Keratinocyte (primary cell): ENCODE data around the gene MIEF2. TPM values are rescaled to one million over a fixed set of nuclear protein-coding genes. Genes with fewer than 3 reads are reported as not detected.

Experiments used
- DNase-seq: peaks from one replicate; pipeline ENCODE4 v3.0.0-alpha.2; 2011; ENCODE audit warnings: low read depth, missing footprints, low spot score
- FAIRE-seq: peaks from 2 replicates; lab custom pipeline; 2011; peaks lifted over from hg19 to GRCh38; lab: Jason Lieb, UNC
- H2AFZ ChIP-seq: 2 replicates; pipeline ENCODE4 v1.6.0; 2012; ENCODE audit warnings: low read length, control low read depth, inconsistent platforms; ENCODE audit not compliant: control insufficient read depth
- H3K27ac ChIP-seq: 2 replicates; pipeline ENCODE4 v1.5.1; 2011; ENCODE audit warnings: low read length; ENCODE audit not compliant: control insufficient read depth, insufficient read depth
- H3K27me3 ChIP-seq: 3 replicates; pipeline ENCODE4 v1.6.0; 2011; ENCODE audit warnings: low read length; ENCODE audit not compliant: control insufficient read depth, insufficient read depth; ENCODE audit errors: extremely low read depth
- H3K36me3 ChIP-seq, 2 experiments: 2 replicates in 1 of 2; 3 replicates in 1 of 2; pipeline ENCODE4 v1.5.1; 2011; ENCODE audit warnings: low read length in 2 of 2, mild to moderate bottlenecking in 1 of 2; ENCODE audit not compliant: control insufficient read depth in 2 of 2, insufficient read depth in 2 of 2; ENCODE audit errors: extremely low read depth in 1 of 2
- H3K4me1 ChIP-seq: 3 replicates; pipeline ENCODE4 v1.5.1; 2011; ENCODE audit warnings: low read length; ENCODE audit not compliant: control insufficient read depth, insufficient read depth; ENCODE audit errors: extremely low read depth
- H3K4me2 ChIP-seq: 3 replicates; pipeline ENCODE4 v1.6.0; 2011; ENCODE audit warnings: low read depth, low read length; ENCODE audit not compliant: control insufficient read depth, insufficient read depth; ENCODE audit errors: extremely low read depth
- H3K4me3 ChIP-seq, 3 experiments: fragments of 200-600 bp in 1 of 3; sonication (generic) in 1 of 3; 2 replicates in 2 of 3; 3 replicates in 1 of 3; pipeline ENCODE4 v1.5.1; 2011 to 2016; ENCODE audit warnings: low read length in 3 of 3, mild to moderate bottlenecking in 3 of 3, control low read depth in 2 of 3, inconsistent platforms in 1 of 3, low read depth in 1 of 3, mixed read lengths in 1 of 3, mixed run types in 1 of 3, moderate library complexity in 1 of 3; ENCODE audit not compliant: control insufficient read depth in 2 of 3, insufficient read depth in 2 of 3; ENCODE audit errors: extremely low read depth in 1 of 3
- H3K79me2 ChIP-seq: 2 replicates; pipeline ENCODE4 v1.6.0; 2012; ENCODE audit warnings: low read length; ENCODE audit not compliant: control insufficient read depth, insufficient read depth
- H3K9ac ChIP-seq: 3 replicates; pipeline ENCODE4 v1.6.0; 2011; ENCODE audit warnings: low read length; ENCODE audit not compliant: control insufficient read depth, insufficient read depth; ENCODE audit errors: extremely low read depth
- H3K9me1 ChIP-seq: 3 replicates; pipeline ENCODE4 v1.6.0; 2011; ENCODE audit warnings: low read length; ENCODE audit not compliant: control insufficient read depth, insufficient read depth; ENCODE audit errors: extremely low read depth
- H3K9me3 ChIP-seq: 2 replicates; pipeline ENCODE4 v1.5.1; 2012; ENCODE audit warnings: low read depth, low read length; ENCODE audit not compliant: control insufficient read depth
- H4K20me1 ChIP-seq: 3 replicates; pipeline ENCODE4 v1.6.0; 2011; ENCODE audit warnings: low read length; ENCODE audit not compliant: control insufficient read depth, insufficient read depth; ENCODE audit errors: extremely low read depth
- EZH2 ChIP-seq: IDR thresholded peaks from one replicate; pipeline ENCODE4 v1.6.1; 2012; ENCODE audit warnings: inconsistent platforms, mild to moderate bottlenecking, low read length, moderate library complexity
- dilution Hi-C: fragments of 300-500 bp; cut with MboI; formaldehyde crosslinking; loops from one replicate; pipeline ENCODE4 v1.7.0; 2020; ENCODE audit warnings: low sequenced_read_pairs; ENCODE audit not compliant: extremely low pct_ligation_motif_present
- polyA plus RNA-seq, 5 experiments: library from polyadenylated mRNA; depleted of rRNA in 3 of 5; stranded (reverse) in 3 of 5; stranded (forward) in 1 of 5; unstranded in 1 of 5; fragments of >200 nt; gene quantifications; 1 replicate in 1 of 5; 2 replicates in 3 of 5; 3 replicates in 1 of 5; pipeline versions ENCODE4 v1.2.1 to v1.2.3, GENCODE V29; 2011 to 2012; ENCODE audit warnings: missing spikeins in 2 of 5, low read depth in 1 of 5, low replicate concordance in 1 of 5
- TF ChIP-seq, protein P1 (sequence below), 3 experiments: IDR thresholded peaks in 1 of 3; conservative IDR thresholded peaks in 1 of 3; optimal IDR thresholded peaks in 1 of 3; 2 replicates in 2 of 3; 3 replicates in 1 of 3; pipeline versions ENCODE3 to v1.5.1; 2011; ENCODE audit warnings: low read length in 3 of 3, mild to moderate bottlenecking in 3 of 3, moderate library complexity in 2 of 3, control low read depth in 1 of 3, inconsistent platforms in 1 of 3; ENCODE audit not compliant: insufficient read depth in 2 of 3; ENCODE audit errors: extremely low read depth in 1 of 3

Gene MIEF2
- polyA plus RNA-seq, 1 donor (not counting 4 experiments of a cell fraction or from before 2014, with no cell fraction given): 7.9 TPM

DNA sequence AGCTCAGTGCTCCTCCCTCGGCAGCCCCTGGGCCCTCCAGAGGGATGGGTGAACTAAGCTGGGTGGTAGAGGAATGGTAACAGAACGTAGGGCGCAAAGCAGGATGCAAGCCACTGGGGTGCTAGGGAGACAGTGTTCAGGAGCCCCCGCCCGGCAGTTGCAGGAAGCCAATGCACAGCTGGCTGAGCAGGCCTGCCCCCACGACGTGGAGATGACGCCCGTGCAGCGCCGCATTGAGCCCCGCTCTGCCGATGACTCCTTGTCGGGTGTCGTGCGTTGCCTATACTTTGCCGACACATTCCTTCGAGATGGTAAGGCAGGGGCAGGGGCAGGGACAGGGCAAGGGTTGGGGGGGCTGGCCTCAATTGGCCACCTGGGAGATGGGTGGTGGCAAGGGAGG, 22.2 kb upstream of the MIEF2 start:
- Histone ChIP-seq H2AFZ (no peak overlapping the region), H3K9me1 (no peaks in the 10 kb centered on the region), H3K4me2 (no peak overlapping the region), H3K27me3 (no peaks in the 10 kb centered on the region), H3K79me2 (no peaks in the 10 kb centered on the region), H3K36me3 (peaks cover 25 to 27% of the 10 kb centered on the region in 2 experiments), H3K9ac (no peak overlapping the region), H3K9me3 (no peaks in the 10 kb centered on the region), H3K4me3 (no peak overlapping the region), H3K27ac (no peak overlapping the region), H3K4me1 (peaks cover 17% of the 10 kb centered on the region), H4K20me1 (peaks cover under 1% of the 10 kb centered on the region)
- DNase-seq (no peak), FAIRE-seq (no peak)
- TF ChIP-seq, protein P1, sequence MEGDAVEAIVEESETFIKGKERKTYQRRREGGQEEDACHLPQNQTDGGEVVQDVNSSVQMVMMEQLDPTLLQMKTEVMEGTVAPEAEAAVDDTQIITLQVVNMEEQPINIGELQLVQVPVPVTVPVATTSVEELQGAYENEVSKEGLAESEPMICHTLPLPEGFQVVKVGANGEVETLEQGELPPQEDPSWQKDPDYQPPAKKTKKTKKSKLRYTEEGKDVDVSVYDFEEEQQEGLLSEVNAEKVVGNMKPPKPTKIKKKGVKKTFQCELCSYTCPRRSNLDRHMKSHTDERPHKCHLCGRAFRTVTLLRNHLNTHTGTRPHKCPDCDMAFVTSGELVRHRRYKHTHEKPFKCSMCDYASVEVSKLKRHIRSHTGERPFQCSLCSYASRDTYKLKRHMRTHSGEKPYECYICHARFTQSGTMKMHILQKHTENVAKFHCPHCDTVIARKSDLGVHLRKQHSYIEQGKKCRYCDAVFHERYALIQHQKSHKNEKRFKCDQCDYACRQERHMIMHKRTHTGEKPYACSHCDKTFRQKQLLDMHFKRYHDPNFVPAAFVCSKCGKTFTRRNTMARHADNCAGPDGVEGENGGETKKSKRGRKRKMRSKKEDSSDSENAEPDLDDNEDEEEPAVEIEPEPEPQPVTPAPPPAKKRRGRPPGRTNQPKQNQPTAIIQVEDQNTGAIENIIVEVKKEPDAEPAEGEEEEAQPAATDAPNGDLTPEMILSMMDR (optimal IDR thresholded peaks at IDR 0.05 in 1 of 3, IDR thresholded peaks at IDR 0.05 in 1 of 3, conservative IDR thresholded peaks at IDR 0.05 in 1 of 3; ENCODE audit: extremely low read depth in 1 of 3, insufficient read depth in 2 of 3, low read length in 3 of 3): no peak
- TF ChIP-seq EZH2: no peak
- dilution Hi-C loops: no loop called here

DNA sequence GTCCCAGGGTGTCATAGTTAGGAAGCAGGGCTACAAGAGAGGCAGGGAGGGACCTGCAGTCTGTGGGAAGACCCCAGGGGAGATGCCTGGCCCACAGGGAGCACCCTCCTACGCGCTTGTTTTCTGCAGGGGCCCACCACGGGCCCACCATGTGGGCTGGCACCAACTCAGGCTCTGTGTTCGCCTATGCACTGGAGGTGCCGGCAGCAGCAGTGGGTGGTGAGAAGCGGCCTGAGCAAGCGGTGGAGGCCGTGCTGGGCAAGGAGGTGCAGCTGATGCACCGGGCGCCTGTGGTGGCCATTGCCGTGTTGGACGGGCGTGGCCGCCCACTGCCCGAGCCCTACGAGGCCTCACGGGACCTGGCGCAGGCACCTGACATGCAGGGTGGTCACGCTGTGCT, 20.0 kb upstream of the MIEF2 start:
- Histone ChIP-seq H3K36me3 (peaks cover 25 to 28% of the 10 kb centered on the region in 2 experiments), H3K9me1 (no peaks in the 10 kb centered on the region), H2AFZ (no peak overlapping the region), H3K4me1 (peaks cover 11% of the 10 kb centered on the region), H3K27me3 (no peaks in the 10 kb centered on the region), H3K9me3 (no peaks in the 10 kb centered on the region), H4K20me1 (peaks cover 2% of the 10 kb centered on the region), H3K4me2 (no peak overlapping the region), H3K79me2 (no peaks in the 10 kb centered on the region), H3K4me3 (no peak overlapping the region), H3K27ac (no peak overlapping the region), H3K9ac (no peak overlapping the region)
- TF ChIP-seq, protein P1 (optimal IDR thresholded peaks at IDR 0.05 in 1 of 3, IDR thresholded peaks at IDR 0.05 in 1 of 3, conservative IDR thresholded peaks at IDR 0.05 in 1 of 3; ENCODE audit: extremely low read depth in 1 of 3, insufficient read depth in 2 of 3, low read length in 3 of 3): no peak
- TF ChIP-seq EZH2: no peak
- DNase-seq (no peak), FAIRE-seq (no peak)
- dilution Hi-C loops: no loop called here
